Breast epithelium (tissue), 3 donors: Measurements from ENCODE around the gene SPOCK1.

Experiments used
- POLR2AphosphoS5 ChIP-seq, 3 donors: sonication (generic); formaldehyde crosslinking; IDR thresholded peaks; one replicate each; pipeline ENCODE4 v1.6.1; 2017; ENCODE audit warnings: antibody characterized with exemption in 3 of 3
- TF ChIP-seq, protein P1 (sequence below), 3 donors: fragments of 450-650 bp; IDR thresholded peaks; one replicate each; pipeline ENCODE4 v1.5.1; 2016 to 2017; ENCODE audit warnings: antibody characterized with exemption in 3 of 3, mild to moderate bottlenecking in 3 of 3, moderate library complexity in 3 of 3

- TF ChIP-seq, protein P1, sequence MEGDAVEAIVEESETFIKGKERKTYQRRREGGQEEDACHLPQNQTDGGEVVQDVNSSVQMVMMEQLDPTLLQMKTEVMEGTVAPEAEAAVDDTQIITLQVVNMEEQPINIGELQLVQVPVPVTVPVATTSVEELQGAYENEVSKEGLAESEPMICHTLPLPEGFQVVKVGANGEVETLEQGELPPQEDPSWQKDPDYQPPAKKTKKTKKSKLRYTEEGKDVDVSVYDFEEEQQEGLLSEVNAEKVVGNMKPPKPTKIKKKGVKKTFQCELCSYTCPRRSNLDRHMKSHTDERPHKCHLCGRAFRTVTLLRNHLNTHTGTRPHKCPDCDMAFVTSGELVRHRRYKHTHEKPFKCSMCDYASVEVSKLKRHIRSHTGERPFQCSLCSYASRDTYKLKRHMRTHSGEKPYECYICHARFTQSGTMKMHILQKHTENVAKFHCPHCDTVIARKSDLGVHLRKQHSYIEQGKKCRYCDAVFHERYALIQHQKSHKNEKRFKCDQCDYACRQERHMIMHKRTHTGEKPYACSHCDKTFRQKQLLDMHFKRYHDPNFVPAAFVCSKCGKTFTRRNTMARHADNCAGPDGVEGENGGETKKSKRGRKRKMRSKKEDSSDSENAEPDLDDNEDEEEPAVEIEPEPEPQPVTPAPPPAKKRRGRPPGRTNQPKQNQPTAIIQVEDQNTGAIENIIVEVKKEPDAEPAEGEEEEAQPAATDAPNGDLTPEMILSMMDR (IDR thresholded peaks at IDR 0.05): no peak
- no peak for TF ChIP-seq POLR2AphosphoS5 (IDR thresholded peaks at IDR 0.05)
Observed at GRCh38 chr5:137313526-137314175, 185.5 kb downstream of the SPOCK1 start.
